Posterior cingulate gyrus (tissue), 11 donors: ENCODE data around the gene LHPP.

Source experiments
- DNase-seq, 10 donors: peaks; one replicate each; pipeline versions ENCODE4 v3.0.0 to v3.0.0-alpha.2; 2020 to 2021; ENCODE audit warnings: mixed read lengths in 3 of 10
- intact Hi-C: fragments of 100-400 bp; cut with DNase I; formaldehyde crosslinking; loops from one replicate; pipeline ENCODE4 v1.15.1; 2023

The LHPP gene

GRCh38 chr10:124532106-124532641 is 70.6 kb downstream of the LHPP start:
- DNase-seq: peak in 1 of 10 donors; percentile 29
- intact Hi-C loops: loop anchor here (2.0 to 10.0 kb wide), 2 partner anchors 83 to 297 kb away; no protein-coding TSS in a partner anchor

GRCh38 chr10:124532788-124533187 is 71.2 kb downstream of the LHPP start:
- intact Hi-C loops: loop anchor here (2.0 to 10.0 kb wide), 2 partner anchors 82 to 296 kb away; no protein-coding TSS in a partner anchor

GRCh38 chr10:124533266-124533665 is 71.6 kb downstream of the LHPP start:
- intact Hi-C loops: loop anchor here (2.0 to 10.0 kb wide), 2 partner anchors 82 to 296 kb away; no protein-coding TSS in a partner anchor
- DNase-seq: peak in 1 of 10 donors; percentile 67

More at GRCh38 chr10:124532788-124533187, 71.2 kb downstream of the LHPP start:
- no peak for DNase-seq

- peak in 6 of 10 donors; percentile 46 to 92 (median 60) for DNase-seq
- intact Hi-C loops: loop anchor here (10.0 kb wide), 1 partner anchor 80 kb away; no protein-coding TSS in a partner anchor
Observed at GRCh38 chr10:124534231-124534798, 72.7 kb downstream of the LHPP start.

- intact Hi-C loops: loop anchor here (10.0 kb wide), 1 partner anchor 80 kb away; no protein-coding TSS in a partner anchor
- DNase-seq: peak in 1 of 10 donors; percentile 59
Observed at GRCh38 chr10:124534826-124535601, 73.4 kb downstream of the LHPP start.

GRCh38 chr10:124535731-124536495 is 74.3 kb downstream of the LHPP start:
- peak in 1 of 10 donors; percentile 74 for DNase-seq

GRCh38 chr10:124536496-124537050 is 75.0 kb downstream of the LHPP start:
- intact Hi-C loops: loop anchor here (10.0 kb wide), 1 partner anchor 78 kb away; no protein-coding TSS in a partner anchor
- DNase-seq: no peak

More at GRCh38 chr10:124535731-124536495, 74.3 kb downstream of the LHPP start:
- intact Hi-C loops: loop anchor here (10.0 kb wide), 1 partner anchor 79 kb away; no protein-coding TSS in a partner anchor

GRCh38 chr10:124537166-124537725 is 75.6 kb downstream of the LHPP start:
- DNase-seq: peak in 1 of 10 donors; percentile 83
- intact Hi-C loops: loop anchor here (10.0 kb wide), 1 partner anchor 78 kb away; no protein-coding TSS in a partner anchor

- peak in 1 of 10 donors; percentile 43 for DNase-seq
- intact Hi-C loops: loop anchor here (10.0 kb wide), 1 partner anchor 77 kb away; no protein-coding TSS in a partner anchor
Observed at GRCh38 chr10:124537891-124538290, 76.3 kb downstream of the LHPP start.

GRCh38 chr10:124538706-124539105 is 77.1 kb downstream of the LHPP start:
- intact Hi-C loops: loop anchor here (10.0 kb wide), 1 partner anchor 76 kb away; no protein-coding TSS in a partner anchor
- DNase-seq: no peak

GRCh38 chr10:124539935-124540641 is 78.5 kb downstream of the LHPP start:
- peak; percentile 41 to 96 (median 70) for DNase-seq

GRCh38 chr10:124541076-124541903 is 79.7 kb downstream of the LHPP start:
- intact Hi-C loops: no loop called here
- peak in 2 of 10 donors; percentile 47 to 89 for DNase-seq

More at GRCh38 chr10:124539935-124540641, 78.5 kb downstream of the LHPP start:
- intact Hi-C loops: loop anchor here (1.0 to 10.0 kb wide), 2 partner anchors 75 to 206 kb away; no protein-coding TSS in a partner anchor

GRCh38 chr10:124542336-124542735 is 80.7 kb downstream of the LHPP start:
- DNase-seq: no peak
- intact Hi-C loops: no loop called here

GRCh38 chr10:124543146-124543545 is 81.5 kb downstream of the LHPP start:
- no peak for DNase-seq
- intact Hi-C loops: no loop called here

GRCh38 chr10:124543971-124544370 is 82.3 kb downstream of the LHPP start:
- intact Hi-C loops: no loop called here
- no peak for DNase-seq

GRCh38 chr10:124544711-124545110 is 83.1 kb downstream of the LHPP start:
- DNase-seq: peak in 6 of 10 donors; percentile 35 to 93 (median 70)
- intact Hi-C loops: no loop called here

GRCh38 chr10:124545351-124546054 is 83.9 kb downstream of the LHPP start:
- no peak for DNase-seq
- intact Hi-C loops: no loop called here
